GM18499 (cell line): Measurements from ENCODE around the gene KCNK4.

Experiments
- ATAC-seq: cut with Tn5 transposase; IDR thresholded peaks from one replicate; pipeline ENCODE4 v1.9.1; 2021; ENCODE audit warnings: moderate number of reproducible peaks; ENCODE audit not compliant: insufficient read depth, unreplicated experiment

The KCNK4 gene

DNA sequence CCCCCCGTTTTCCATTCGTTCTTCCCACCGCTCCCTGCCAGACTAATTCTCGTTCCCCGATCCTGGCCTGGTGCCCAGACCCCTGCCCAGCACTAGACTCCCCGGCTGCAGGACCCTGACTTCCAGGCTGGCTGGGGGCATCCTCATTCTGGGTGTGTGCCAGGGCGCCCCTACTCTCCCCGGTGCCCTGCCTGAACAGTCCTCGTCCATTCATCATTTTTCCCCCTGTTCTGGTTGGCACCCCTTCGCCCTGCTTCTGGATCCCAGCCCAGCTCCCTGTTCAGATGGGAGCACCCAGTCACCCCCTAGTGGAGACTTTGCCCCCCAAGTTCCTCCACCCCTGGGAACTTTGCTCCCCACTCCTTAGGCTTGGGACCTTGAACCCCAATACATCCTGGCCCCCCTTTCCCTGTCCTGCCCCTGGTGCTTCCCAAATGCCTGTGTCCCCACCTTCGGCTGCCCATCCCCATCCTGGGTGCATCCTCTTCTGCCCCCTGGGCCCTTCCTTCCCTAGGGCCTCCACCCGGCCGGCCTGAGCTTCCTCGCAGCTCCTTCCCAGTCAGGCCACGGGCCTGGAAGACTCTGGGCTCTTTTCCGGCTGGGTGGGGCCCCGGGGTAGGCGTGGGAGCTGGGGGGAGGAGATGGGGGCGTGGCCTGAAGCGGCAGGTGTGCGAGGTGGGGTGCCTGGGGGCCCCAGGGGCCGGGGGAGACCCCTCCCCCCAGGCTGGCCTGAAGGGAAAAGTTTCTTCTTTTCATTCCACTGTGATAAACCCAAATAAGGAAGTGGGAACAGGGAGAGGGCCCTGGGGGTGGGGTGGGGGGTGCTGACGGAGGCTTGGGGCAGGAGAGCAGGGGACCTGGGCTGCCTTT, 38.9 kb upstream of the KCNK4 start:
- ATAC-seq: no peak

DNA sequence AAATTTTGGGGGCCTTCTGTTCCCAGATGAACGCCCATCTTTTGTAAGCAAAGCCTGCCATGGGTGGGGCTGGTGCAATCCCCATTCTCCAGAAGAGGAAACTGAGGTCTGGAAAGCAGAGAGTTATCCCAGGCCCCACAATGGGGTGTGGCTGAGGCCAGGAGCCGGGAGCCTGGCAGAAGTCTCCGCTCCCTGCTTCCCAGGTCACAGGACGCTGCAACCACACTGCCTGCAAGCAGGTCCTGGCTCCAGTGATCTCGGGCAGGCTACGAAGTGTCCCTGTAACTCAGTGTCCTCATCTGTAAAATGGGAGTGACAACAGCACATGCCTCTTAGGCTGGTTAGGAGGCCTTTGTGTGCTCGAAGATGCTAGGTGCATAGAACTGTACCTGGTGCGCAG, 38.1 kb upstream of the KCNK4 start:
- ATAC-seq: no peak

GRCh38 chr11:64253481-64253880, 37.6 kb upstream of the KCNK4 start:
- ATAC-seq: no peak

- ATAC-seq: no peak
Observed at GRCh38 chr11:64254326-64254725, 36.8 kb upstream of the KCNK4 start.

- ATAC-seq: no peak
Observed at GRCh38 chr11:64255135-64256128, 35.7 kb upstream of the KCNK4 start.

DNA sequence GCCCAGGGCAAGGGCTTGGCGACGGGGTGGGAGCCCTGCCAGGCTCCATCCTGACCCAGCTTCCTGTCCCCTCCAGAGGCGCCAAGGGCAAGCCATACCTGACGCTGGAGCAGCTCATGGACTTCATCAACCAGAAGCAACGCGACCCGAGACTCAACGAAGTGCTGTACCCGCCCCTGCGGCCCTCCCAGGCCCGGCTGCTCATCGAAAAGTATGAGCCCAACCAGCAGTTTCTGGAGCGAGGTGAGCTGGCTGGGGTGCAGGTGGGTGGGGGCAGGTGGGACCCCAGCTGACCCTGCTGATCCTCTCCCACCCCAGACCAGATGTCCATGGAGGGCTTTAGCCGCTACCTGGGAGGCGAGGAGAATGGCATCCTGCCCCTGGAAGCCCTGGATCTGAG, 34.8 kb upstream of the KCNK4 start:
- no peak for ATAC-seq

DNA sequence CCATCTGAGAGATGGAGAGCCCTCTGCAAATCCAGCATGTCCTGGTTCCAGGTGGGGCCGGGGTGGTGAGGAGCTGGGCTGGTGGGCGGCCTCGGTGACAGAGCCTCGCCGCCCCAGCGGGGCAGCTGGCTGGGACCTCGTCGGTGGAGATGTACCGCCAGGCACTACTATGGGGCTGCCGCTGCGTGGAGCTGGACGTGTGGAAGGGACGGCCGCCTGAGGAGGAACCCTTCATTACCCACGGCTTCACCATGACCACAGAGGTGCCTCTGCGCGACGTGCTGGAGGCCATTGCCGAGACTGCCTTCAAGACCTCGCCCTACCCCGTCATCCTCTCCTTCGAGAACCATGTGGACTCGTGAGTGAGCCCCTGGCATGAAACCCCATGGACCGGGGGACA, 32.7 kb upstream of the KCNK4 start:
- ATAC-seq: no peak

GRCh38 chr11:64258946-64259532, 32.1 kb upstream of the KCNK4 start:
- no peak for ATAC-seq

GRCh38 chr11:64259533-64260067, 31.5 kb upstream of the KCNK4 start:
- no peak for ATAC-seq

DNA sequence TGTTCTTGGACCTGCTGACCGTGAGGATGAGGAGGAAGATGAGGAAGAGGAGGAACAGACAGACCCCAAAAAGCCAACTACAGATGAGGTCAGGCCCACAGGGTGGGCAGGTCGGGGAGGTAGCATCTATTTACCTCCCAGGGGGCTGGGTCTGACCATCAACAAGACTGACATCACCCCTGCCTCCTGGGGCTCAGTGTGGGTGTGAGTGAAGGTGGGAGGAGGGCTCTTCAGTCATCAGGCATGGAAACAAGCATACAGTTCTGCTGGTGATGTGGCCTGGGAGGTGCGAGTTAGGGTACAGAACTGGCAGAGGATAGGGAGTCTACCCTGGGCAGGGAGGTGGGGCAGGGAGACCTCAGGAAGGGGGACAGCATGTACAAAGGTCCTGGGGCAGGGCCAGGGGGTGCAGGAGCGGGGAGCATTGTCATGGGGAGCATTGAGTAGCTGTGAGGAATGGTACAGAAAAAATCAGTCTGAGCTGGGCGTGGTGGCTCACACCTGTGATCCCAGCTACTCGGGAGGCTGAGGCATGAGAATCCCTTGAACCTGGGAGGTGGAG, 30.9 kb upstream of the KCNK4 start:
- no peak for ATAC-seq

DNA sequence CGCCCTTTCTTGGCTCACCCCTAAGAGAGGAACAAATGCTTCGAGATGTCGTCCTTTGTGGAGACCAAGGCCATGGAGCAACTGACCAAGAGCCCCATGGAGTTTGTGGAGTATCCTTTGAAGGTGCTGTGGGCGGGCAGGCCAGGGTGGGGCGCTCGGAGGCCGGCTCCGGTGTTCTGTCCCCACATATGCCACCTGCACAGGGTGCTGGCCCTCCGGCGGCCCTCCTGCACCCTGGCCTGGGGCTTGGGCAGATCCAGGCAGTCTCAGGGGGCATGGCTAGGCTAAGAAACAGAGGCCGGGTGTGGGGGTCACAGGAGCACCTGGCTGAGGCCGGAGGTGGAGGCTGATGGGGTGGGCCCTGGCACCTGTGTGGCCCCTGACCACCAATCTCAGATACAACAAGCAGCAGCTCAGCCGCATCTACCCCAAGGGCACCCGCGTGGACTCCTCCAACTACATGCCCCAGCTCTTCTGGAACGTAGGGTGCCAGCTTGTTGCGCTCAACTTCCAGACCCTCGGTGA, 29.5 kb upstream of the KCNK4 start:
- ATAC-seq: no peak

DNA sequence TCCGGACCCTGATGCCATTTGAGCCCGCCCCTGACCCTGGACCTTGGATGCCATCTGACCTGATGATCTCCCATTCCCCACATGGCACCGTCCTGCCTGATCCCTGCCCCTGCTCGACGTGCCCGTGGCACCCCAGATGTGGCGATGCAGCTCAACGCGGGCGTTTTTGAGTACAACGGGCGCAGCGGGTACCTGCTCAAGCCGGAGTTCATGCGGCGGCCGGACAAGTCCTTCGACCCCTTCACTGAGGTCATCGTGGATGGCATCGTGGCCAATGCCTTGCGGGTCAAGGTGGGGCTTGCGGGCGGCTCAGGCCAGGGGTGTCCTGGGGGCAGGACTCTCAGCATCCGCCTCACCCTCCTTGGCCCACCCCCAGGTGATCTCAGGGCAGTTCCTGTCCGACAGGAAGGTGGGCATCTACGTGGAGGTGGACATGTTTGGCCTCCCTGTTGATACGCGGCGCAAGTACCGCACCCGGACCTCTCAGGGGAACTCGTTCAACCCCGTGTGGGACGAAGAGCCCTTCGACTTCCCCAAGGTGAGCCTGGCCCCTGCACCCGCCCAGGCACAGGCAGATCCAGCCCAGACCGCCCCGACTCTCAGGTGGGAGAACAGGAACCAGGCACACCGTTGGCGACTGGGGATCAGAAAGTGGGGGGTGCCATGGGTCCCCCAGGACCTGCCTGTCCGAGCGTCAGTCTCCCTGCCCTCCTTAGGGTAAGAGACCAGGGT, 28.7 kb upstream of the KCNK4 start:
- no peak for ATAC-seq

GRCh38 chr11:64263021-64263946, 27.8 kb upstream of the KCNK4 start:
- ATAC-seq: no peak

- ATAC-seq: no peak
Observed at GRCh38 chr11:64263947-64264317, 27.2 kb upstream of the KCNK4 start.

DNA sequence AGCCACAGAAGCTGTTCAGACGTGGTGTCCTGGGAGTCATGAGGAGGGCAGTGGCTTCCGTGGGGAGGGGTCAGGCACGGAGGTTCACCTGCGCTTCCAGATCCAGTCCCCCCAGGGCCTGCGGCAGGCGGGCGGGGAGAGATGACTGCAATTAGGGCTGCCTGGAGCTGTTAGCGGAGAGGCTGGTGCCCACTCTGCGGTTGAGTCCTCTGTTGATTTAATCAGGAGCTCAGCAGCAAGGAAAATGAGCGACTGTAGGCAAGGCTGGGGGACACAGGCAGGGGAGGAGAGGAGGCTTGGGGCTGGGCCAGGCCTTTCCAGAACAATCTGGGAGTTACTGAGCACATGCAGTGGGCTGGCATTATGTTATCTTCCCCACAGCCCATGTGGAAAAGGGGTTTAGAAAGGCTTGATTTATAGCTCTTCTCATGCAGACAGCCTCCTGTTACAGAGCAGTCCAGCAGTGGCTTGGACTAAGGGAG, 26.7 kb upstream of the KCNK4 start:
- no peak for ATAC-seq

GRCh38 chr11:64265176-64266160, 25.6 kb upstream of the KCNK4 start:
- no peak for ATAC-seq

GRCh38 chr11:64266339-64266738, 24.8 kb upstream of the KCNK4 start:
- ATAC-seq: no peak
